Measurements from ENCODE around the gene ATG5.
"Not testable (repeated sequence)": the region's sequence is repeated elsewhere in the genome, so short reads cannot be mapped to it uniquely, and the experiment has no call there.

Gene ATG5

DNA sequence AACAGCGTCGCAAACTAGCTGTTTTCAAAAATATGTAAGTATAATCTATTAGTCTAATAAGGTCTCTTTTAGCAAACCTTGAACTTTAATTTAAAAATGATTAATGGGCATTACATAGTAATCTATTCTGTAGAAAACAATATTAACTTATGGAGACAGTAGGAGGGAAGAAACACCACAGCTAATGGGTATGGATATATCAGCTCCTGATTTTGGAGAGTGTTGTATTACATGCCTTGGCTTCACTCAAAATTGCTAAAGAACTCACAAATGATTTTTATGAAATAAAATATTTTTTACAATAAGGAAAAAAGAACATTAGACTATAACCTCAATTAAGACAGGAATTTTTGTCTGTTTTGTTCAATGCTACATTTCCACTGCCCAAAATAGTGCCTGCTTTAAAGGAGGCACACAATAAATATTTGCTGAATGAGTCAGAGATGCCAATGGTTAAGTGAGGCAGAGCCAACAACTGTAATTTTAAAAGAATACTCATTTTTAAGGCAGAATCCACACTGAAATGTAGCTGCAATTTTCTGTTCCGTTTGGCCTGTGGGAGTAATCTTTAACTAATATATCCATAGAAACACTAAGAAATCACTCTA is 15.7 kb downstream of the ATG5 start:
- no peak for DNase-seq (ENCODE audit: low spot score)

- no peak for DNase-seq (ENCODE audit: low spot score)
These were observed 16.6 kb downstream of the ATG5 start for GRCh38 chr6:106308985-106309384.

DNA sequence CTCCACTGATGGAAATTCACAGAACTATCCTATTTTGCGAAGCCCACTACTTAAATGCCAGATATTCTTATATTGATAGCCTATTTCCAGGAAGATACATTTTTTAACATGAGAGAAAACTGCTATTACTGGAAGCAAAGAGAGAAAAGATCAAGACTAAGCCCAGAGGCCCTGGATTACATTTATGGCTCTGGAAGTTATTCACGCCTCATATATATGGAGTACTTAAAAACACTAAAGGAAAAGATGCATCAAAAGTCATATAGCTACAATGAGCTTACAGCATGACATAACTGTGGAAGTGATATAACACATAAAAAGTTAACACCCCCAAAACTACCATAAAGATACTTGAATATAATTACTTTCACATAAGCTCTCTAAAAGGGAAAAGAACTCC is 19.8 kb downstream of the ATG5 start:
- DNase-seq (ENCODE audit: low spot score) = no peak

DNA sequence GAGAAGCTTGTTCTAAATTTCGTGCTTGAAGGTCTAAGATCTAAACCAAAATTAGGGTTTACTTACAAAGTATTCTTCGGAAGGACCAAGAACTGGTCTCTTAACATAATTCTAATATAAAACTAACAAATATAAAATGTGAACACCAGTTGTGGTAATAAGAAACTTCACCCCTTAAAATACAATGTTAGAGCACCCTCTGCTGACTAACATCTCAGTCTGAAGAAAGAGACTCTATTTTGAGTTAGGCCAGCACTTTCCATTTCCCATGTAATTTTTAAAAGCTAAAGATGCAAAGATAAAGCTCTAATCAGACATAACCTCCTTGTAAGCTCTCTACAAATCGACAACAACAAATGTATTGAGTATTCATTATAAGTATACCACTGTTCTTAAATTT is 24.6 kb downstream of the ATG5 start:
- peak; percentile 43 for DNase-seq (ENCODE audit: low spot score)

DNA sequence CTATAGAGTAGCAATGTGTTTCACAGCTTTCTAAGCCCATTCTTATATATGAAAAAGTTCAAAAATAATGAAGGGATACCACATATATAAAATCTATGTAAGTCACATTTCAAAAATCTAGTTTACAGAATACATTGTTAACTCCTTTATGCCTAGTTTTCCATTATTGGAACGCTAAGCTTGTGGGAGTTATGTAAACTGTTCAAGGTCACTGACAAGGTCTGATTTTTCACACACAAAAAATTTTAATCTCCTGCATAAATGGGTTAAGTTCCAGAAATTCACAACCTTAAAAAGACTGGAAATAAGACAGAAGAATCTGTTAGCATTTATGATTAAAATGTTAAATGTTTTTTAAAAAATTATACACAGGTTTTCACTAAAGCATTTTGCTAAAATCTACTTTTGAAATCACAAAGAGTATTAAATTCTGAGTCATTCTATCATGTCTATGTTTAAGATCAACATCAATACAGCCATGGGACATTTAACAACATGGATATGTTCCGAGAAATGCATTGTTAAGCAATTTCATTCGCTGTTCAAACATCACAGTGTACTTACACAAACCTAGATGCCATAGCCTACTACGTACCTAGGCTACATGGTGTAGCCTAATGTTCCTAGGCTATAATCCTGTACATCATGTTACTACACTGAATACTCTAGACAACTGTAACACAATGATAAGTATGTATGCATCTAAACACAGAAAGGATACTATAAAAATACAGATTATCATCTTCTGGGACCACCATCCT is 25.4 kb downstream of the ATG5 start:
- DNase-seq (ENCODE audit: low spot score) = no peak

DNA sequence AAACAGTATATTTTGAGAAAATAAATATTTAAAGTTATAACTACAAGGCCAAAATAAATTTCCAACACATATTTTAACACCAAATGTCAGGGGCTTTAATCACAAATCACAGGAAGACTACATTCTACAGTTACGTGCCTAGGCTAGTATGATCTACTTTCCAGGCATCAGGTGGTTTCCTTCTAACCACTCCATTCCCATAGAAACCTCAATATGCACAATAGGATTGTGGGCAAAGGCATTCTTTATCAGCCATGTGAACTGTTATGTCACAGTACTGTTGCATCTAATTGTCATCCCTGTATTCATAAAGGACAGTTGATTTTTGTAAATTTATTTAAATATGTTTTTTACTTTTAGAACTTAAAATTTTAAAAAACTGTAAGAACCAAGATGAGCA is 32.4 kb downstream of the ATG5 start:
- no peak for DNase-seq (ENCODE audit: low spot score)

DNA sequence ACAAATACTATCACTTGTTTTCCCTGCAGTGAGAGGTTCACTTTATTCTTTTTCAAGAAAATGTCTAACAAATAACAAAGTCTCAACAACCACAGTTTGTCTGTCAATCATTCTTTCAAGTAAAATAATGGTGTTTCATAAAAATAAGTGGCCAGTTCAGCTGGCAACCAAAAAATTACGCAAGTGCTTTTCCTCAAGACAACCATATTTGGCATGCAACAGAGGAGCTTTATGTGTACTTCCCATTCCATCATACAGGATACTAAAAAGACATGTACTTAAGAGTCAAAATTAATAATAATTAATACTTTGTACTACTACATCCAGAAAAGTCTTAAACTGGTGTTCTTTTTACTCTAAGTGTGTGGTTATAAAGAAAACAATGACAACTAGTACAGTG is 34.6 kb downstream of the ATG5 start:
- DNase-seq (ENCODE audit: low spot score) = no peak

- no peak for DNase-seq (ENCODE audit: low spot score)
These were observed 35.5 kb downstream of the ATG5 start for GRCh38 chr6:106290032-106290431.

DNA sequence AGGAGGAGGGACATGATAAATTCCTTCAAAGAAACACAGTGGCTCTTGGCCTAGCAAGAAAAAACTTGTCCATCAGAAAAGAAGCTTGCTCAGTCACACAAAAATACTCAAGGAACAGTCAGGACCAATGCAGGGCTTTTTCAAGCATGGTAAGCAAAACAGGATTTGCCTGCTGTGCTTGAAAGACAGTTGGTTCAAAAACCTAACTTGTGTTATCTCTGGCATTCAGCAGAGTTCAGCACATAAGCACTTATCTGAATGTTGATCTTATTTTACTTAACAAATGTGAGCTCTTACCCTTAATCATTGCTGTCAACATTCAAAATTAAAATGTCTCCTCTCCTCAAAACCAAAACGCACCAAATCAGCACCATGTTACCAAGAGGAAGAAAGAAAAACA is 38.3 kb downstream of the ATG5 start:
- no peak for DNase-seq (ENCODE audit: low spot score)

- DNase-seq (ENCODE audit: low spot score) = no peak
These were observed 38.8 kb downstream of the ATG5 start for GRCh38 chr6:106286746-106287145.

GRCh38 chr6:106283481-106283880 is 42.1 kb downstream of the ATG5 start:
- DNase-seq (ENCODE audit: low spot score) = no peak

GRCh38 chr6:106281661-106282060 is 43.9 kb downstream of the ATG5 start:
- DNase-seq (ENCODE audit: low spot score) = no peak

- no peak for DNase-seq (ENCODE audit: low spot score)
These were observed 44.5 kb downstream of the ATG5 start for GRCh38 chr6:106281088-106281487.

DNA sequence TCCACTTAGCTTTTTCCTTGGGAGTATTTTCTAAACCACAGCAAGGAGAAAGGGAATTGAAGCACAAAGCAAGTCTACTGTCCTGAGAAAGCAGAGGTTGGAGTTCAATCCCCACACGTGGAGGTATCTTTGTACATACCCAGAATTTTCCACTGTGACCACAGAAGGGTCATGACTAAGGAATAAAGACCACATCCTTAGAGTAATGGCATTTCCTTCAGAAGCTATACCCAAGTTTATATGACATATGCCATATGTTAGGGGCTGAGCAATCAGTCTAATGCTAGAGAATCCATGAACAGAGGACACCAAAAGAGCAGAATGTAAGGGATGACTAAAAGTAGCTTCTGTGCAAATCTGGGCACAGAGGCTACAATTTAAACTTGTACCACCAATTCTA is 46.4 kb downstream of the ATG5 start:
- no peak for DNase-seq (ENCODE audit: low spot score)

GRCh38 chr6:106275692-106276091 is 49.9 kb downstream of the ATG5 start:
- DNase-seq (ENCODE audit: low spot score) = no peak

- no peak for DNase-seq (ENCODE audit: low spot score)
These were observed 52.5 kb downstream of the ATG5 start for GRCh38 chr6:106273087-106273486.

- DNase-seq (ENCODE audit: low spot score) = no peak
These were observed 53.3 kb downstream of the ATG5 start for GRCh38 chr6:106272287-106272686.

- DNase-seq (ENCODE audit: low spot score) = no peak
These were observed 55.1 kb downstream of the ATG5 start for GRCh38 chr6:106270414-106270813.

DNA sequence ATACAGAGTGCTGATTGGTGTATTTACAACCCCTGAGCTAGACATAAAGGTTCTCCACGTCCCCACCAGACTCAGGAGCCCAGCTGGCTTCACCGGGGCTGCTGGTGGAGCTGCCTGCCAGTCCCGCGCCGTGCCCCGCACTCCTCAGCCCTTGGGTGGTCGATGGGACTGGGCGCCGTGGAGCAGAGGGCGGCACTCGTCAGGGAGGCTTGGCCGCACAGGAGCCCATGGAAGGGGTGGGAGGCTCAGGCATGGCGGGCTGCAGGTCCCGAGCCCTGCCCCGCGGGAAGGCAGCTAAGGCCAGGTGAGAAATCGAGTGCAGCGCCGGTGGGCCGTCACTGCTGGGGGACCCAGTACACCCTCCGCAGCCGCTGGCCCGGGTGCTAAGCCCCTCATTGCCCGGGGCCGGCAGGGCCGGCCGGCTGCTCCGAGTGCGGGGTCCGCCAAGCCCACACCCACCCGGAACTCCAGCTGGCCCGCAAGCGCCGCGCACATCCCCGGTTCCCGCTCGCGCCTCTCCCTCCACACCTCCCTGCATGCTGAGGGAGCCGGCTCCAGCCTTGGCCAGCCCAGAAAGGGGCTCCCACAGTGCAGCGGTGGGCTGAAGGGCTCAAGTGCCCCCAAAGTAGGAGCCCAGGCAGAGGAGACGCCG is 56.2 kb downstream of the ATG5 start:
- not testable (repeated sequence) for DNase-seq (ENCODE audit: low spot score)

DNA sequence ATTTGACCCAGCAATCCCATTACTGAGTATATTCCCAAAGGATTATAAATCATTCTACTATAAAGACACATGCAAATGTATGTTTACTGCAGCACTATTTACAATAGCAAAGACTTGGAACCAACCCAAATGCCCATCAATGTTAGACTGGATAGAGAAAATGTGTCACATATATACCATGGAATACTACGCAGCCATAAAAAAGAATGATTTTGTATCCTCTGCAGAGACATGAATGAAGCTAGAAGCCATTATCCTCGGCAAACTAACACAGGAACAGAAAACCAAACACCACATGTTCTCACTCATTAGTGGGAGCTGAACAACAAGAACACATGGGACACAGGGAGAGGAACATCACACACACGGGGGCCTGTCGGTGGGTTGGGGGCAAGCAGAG is 57.1 kb downstream of the ATG5 start:
- DNase-seq (ENCODE audit: low spot score) = not testable (repeated sequence)

- not testable (repeated sequence) for DNase-seq (ENCODE audit: low spot score)
These were observed 61.1 kb downstream of the ATG5 start for GRCh38 chr6:106264433-106264832.

DNA sequence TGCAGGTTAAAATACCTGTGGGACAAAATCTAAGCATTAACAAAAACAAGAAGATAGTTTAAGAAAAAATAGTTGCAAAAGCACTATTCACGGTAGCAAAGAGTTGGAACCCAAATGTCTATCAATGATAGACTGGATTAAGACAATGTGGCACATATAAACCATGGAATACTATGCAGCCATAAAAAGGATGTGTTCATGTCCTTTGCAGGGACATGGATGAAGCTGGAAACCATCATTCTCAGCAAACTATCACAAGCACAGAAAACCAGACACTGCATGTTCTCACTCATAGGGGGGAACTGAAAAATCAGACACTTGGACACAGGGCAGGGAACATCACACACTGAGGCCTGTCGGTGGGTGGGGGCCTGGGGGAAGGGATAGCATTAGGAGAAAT is 65.8 kb downstream of the ATG5 start:
- DNase-seq (ENCODE audit: low spot score) = not testable (repeated sequence)

DNA sequence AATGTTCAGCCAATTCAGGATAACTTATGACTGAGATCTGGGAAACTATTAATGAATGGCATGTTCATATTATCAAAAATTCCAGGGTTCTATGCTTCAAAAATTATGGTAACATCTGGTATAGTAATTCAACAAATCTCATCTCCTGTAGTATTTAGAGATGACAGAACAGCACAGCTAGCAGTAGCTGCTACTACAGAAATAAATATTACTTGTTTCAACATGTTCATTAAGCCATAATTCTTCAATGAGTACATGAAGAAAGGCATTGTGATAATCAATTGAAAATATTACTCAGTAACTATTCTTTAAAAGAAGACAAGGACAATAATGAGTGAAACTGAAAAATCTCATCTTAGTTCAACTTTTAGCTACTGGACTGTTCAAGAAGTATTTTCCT is 66.8 kb downstream of the ATG5 start:
- no peak for DNase-seq (ENCODE audit: low spot score)
